HUES48 (cell line): Measurements from ENCODE around the gene FLNA.

ENCODE experiments used
- H3K27ac ChIP-seq: one replicate; pipeline ENCODE4 v1.7.0; 2013; ENCODE audit warnings: low read depth, low read length, inconsistent platforms
- H3K27me3 ChIP-seq: 2 replicates; pipeline ENCODE4 v1.6.1; 2013; ENCODE audit warnings: mild to moderate bottlenecking, low read length; ENCODE audit not compliant: control insufficient read depth, insufficient read depth
- H3K36me3 ChIP-seq: 2 replicates; pipeline ENCODE4 v1.6.1; 2013; ENCODE audit warnings: low read length; ENCODE audit not compliant: control insufficient read depth, insufficient read depth
- H3K4me1 ChIP-seq: 2 replicates; pipeline ENCODE4 v1.6.1; 2013; ENCODE audit warnings: mild to moderate bottlenecking, low read length; ENCODE audit not compliant: control insufficient read depth, insufficient read depth
- H3K4me3 ChIP-seq: 2 replicates; pipeline ENCODE4 v1.5.1; 2013; ENCODE audit warnings: mild to moderate bottlenecking, low read depth, low read length
- H3K9ac ChIP-seq: 2 replicates; pipeline ENCODE4 v1.6.1; 2013; ENCODE audit warnings: mild to moderate bottlenecking, low read depth, low read length, moderate library complexity
- H3K9me3 ChIP-seq: 2 replicates; pipeline ENCODE4 v1.6.1; 2013; ENCODE audit warnings: low read length; ENCODE audit not compliant: control insufficient read depth, insufficient read depth

The FLNA gene, protein sequence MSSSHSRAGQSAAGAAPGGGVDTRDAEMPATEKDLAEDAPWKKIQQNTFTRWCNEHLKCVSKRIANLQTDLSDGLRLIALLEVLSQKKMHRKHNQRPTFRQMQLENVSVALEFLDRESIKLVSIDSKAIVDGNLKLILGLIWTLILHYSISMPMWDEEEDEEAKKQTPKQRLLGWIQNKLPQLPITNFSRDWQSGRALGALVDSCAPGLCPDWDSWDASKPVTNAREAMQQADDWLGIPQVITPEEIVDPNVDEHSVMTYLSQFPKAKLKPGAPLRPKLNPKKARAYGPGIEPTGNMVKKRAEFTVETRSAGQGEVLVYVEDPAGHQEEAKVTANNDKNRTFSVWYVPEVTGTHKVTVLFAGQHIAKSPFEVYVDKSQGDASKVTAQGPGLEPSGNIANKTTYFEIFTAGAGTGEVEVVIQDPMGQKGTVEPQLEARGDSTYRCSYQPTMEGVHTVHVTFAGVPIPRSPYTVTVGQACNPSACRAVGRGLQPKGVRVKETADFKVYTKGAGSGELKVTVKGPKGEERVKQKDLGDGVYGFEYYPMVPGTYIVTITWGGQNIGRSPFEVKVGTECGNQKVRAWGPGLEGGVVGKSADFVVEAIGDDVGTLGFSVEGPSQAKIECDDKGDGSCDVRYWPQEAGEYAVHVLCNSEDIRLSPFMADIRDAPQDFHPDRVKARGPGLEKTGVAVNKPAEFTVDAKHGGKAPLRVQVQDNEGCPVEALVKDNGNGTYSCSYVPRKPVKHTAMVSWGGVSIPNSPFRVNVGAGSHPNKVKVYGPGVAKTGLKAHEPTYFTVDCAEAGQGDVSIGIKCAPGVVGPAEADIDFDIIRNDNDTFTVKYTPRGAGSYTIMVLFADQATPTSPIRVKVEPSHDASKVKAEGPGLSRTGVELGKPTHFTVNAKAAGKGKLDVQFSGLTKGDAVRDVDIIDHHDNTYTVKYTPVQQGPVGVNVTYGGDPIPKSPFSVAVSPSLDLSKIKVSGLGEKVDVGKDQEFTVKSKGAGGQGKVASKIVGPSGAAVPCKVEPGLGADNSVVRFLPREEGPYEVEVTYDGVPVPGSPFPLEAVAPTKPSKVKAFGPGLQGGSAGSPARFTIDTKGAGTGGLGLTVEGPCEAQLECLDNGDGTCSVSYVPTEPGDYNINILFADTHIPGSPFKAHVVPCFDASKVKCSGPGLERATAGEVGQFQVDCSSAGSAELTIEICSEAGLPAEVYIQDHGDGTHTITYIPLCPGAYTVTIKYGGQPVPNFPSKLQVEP (N-terminal part only)

DNA sequence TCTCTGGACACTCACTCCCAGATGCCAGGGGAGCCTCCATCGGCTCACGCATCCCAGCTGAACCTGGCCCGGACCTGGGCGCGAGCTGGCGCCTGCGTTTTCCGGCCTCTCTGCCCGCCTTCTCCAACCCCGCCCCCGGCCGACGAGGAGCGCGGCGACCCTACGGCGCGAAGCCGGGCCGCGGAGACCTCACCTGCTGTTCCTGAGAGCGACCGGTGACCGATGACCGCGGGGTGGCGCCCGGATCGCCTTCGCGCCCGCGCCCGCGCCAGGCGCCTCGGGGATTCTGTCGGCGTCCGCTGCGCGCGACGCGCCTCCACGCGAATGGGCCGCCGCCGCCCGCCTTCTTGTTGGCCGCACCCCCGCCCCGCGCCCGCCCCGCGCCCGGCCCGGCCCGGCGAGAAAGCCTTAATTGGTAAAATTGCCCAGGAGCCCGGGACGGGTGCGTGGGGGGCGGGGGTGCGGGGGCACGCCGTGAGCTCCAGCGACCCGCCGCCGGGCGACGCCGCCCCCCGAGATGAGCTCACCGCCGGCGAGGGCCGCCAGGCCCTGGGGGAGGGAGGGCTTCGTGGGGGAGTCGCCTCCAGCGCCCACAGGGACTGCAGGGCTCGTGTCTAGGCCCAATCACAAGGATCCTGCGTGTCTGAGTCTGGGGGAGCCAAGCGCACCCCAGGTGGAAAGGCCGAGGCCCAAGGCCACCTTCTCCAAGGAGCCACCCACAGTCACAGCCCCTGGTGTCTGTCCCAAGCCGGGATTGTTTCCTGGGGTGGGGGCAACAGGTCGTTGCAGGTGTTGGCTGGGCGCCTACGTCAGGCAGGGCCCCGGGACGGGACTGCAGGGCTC lies at the start of gene FLNA:
Gene FLNA (minus strand): TSS at position 322 of the 843 bp plus-strand sequence. CDS start 3,389 bp downstream, outside the sequence.
- H3K27ac ChIP-seq: peak within 1 kb of the TSS; percentile 51
- H3K9ac ChIP-seq: 0 out of 2 replicates have a peak within 1 kb of the TSS, but pooled peaks have one; percentile 24
- peak within 1 kb of the TSS; percentile 57 for H3K4me3 ChIP-seq
- peaks cover 18% of the 10 kb centered on the region for H3K4me1 ChIP-seq
- H3K36me3 ChIP-seq: peaks cover 5% of the 10 kb centered on the region; the same call in 1 of the 2 replicates
- H3K27me3 ChIP-seq: peaks cover 4% of the 10 kb centered on the region; the same call in 1 of the 2 replicates
- peaks cover 18% of the 10 kb centered on the region for H3K9me3 ChIP-seq

DNA sequence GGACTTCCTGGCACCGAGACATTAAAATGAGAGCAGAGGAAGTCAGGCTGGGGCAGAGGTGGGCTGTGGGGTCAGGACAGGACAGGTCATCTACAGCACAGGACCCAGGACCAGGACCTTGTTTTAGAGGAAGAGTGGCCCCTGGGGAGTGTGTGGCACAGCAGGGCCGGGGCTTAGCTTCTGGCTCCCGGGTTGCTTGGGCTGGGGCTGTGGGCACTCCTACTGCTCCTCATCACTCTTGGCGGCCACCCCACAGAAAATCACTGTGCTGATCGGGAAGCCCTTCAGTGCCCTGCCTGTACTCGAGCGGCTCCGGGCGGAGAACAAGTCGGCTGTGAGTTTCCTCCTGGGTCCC lies 45.9 kb upstream of the FLNA start:
- H3K9ac ChIP-seq: no peak overlapping the region
- H3K4me1 ChIP-seq: no peaks in the 10 kb centered on the region
- H3K36me3 ChIP-seq: no peaks in the 10 kb centered on the region; the same call in 1 of the 2 replicates
- no peak overlapping the region for H3K4me3 ChIP-seq
- H3K27ac ChIP-seq: no peak overlapping the region
- H3K27me3 ChIP-seq: no peaks in the 10 kb centered on the region
- H3K9me3 ChIP-seq: peaks cover 38% of the 10 kb centered on the region

DNA sequence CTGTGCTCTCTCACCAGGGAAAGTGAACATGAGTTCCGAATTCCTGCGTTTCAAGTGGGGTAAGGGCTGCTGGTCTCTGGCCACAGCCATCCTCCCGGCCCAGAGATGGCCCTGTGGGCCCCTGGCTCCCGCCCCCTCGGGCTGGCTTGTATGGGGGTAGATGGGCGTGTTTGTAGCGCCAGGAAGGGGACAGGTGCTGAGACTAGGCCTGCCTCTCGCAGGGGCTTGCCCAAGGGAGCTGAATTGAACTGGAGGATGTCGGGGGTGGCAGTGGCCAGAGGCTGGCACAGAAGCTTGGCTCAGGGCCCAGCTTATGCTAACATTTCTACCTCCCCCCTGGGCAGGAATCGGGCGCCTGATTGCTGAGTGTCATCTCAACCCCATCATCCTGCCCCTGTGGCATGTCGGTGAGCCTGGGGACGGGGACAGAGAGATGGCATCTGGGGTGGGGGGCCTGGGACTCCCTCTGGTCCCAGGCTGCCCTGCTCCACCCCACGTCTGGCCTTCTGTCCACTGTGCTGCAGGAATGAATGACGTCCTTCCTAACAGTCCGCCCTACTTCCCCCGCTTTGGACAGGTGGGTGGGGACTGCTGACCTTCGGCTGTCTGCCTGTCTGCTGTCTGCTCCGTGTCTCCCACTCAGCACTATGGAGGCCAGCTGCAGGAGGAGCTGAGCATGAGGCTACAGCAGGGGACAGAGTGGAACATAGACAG lies 45.4 kb upstream of the FLNA start:
- H3K27me3 ChIP-seq: no peaks in the 10 kb centered on the region
- peaks cover 38% of the 10 kb centered on the region for H3K9me3 ChIP-seq
- H3K27ac ChIP-seq: no peak overlapping the region
- H3K4me1 ChIP-seq: no peaks in the 10 kb centered on the region
- no peaks in the 10 kb centered on the region; the same call in 1 of the 2 replicates for H3K36me3 ChIP-seq
- H3K9ac ChIP-seq: no peak overlapping the region
- no peak overlapping the region for H3K4me3 ChIP-seq

DNA sequence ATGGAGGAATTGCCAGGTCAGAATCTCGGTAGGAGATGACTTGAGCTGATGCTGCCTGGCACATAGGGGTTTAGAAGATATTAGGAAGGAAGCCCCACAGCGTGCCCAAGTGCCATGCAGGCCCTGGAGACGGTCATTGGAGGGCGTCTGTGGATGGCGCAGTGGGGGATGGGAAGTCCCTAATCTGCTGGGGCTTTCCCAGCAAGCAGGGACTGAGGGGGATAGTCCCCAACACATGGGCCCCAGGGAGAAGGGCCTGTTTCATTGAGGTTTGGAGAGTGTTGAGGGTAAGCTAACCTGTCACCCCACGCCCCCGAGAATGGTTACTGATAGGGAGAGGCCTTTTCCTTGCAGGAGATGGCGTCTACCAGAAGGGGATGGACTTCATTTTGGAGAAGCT lies 44.8 kb upstream of the FLNA start:
- H3K27me3 ChIP-seq: no peaks in the 10 kb centered on the region
- no peaks in the 10 kb centered on the region for H3K4me1 ChIP-seq
- no peak overlapping the region for H3K27ac ChIP-seq
- H3K9me3 ChIP-seq: peaks cover 34% of the 10 kb centered on the region
- no peak overlapping the region for H3K4me3 ChIP-seq
- H3K36me3 ChIP-seq: no peaks in the 10 kb centered on the region; the same call in 1 of the 2 replicates
- H3K9ac ChIP-seq: no peak overlapping the region

DNA sequence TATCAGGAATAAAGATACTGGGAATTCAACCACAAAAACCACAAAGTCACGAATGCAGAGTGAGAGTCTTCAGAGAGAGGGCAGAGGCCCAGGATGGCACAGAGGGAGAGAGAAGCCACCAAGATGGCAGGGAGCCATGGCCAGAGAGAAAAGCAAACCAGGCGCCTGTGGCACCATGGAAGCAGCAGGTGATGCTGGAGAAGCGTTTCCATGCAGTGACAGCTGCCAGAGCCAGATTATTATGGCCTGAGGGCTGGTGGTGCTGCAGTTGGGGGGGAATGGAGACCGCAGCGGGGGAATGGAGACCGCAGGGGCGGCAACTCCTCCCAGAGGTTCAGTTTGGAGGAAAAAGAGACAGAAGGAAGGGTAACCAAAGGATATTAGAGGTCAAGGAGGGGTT lies 42.7 kb upstream of the FLNA start:
- Histone ChIP-seq H3K9me3 (peaks cover 47% of the 10 kb centered on the region), H3K36me3 (peaks cover 8% of the 10 kb centered on the region; the same call in 1 of the 2 replicates), H3K4me1 (no peaks in the 10 kb centered on the region), H3K4me3 (no peak overlapping the region), H3K9ac (no peak overlapping the region), H3K27me3 (no peaks in the 10 kb centered on the region), H3K27ac (no peak overlapping the region)

DNA sequence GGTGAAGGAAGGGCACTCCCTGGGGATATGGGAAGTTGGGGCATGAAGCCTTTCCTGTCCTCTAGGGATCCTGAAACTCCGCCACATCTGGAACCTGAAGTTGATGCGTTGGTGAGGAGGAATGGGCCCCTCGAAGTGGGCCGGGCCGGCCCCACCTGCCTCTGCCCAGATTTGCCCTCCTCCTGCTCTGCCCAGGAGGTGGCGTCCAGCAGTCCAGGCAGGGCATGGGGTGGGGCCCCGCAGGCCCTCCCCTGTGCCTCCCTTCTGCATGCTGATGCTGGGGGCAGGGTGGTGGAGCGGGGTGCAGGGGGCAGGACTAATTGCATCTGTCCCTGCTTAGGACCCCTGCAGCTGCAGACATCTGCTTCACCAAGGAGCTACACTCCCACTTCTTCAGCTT lies 38.7 kb upstream of the FLNA start:
- Histone ChIP-seq H3K27me3 (no peaks in the 10 kb centered on the region), H3K4me1 (no peaks in the 10 kb centered on the region), H3K4me3 (no peak overlapping the region), H3K9ac (no peak overlapping the region), H3K9me3 (peaks cover 30% of the 10 kb centered on the region), H3K27ac (no peak overlapping the region), H3K36me3 (peaks cover 8% of the 10 kb centered on the region; the same call in 1 of the 2 replicates)

DNA sequence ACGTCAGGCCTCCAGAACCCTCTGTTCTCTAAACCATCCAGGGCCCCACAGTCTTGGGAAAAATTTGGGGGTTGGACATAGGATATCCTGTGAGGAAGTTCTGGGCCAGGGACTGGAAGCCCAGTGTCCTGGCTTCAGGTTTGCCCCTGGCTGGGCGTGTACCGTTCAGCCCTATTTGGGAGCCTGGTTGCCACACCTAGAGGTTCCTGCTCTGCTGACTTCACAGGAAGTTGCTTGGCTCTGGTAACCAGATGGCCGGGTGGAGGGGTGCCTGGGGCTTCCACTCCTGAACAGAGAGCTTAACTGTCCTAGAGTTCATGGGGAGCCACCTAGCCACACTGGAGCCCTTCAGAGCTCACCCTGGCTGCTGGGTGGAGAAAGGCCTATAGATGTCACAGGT lies 38.0 kb upstream of the FLNA start:
- Histone ChIP-seq H3K27ac (no peak overlapping the region), H3K9ac (no peak overlapping the region), H3K9me3 (peaks cover 30% of the 10 kb centered on the region), H3K4me1 (no peaks in the 10 kb centered on the region), H3K27me3 (no peaks in the 10 kb centered on the region), H3K4me3 (peak overlapping the region; percentile 72), H3K36me3 (peaks cover 8% of the 10 kb centered on the region; the same call in 1 of the 2 replicates)

DNA sequence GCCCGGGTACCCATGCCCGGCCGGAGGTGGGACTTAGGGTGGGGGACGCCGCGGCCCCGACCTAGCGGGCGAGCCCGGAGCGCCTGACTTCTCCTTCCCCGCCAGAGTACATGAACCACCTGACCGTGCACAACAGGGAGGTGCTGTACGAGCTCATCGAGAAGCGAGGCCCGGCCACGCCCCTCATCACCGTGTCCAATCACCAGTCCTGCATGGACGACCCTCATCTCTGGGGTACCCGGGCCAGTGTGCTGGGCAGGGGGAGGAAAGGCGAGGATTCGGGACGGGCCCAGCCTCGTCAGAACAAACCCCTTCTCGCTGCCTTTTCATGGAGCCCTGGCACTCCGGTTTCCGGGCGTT lies 37.5 kb upstream of the FLNA start:
- Histone ChIP-seq H3K27me3 (no peaks in the 10 kb centered on the region), H3K9ac (peak overlapping the region; percentile 46; the same call in 1 of the 2 replicates), H3K4me1 (no peaks in the 10 kb centered on the region), H3K27ac (peak overlapping the region; percentile 78), H3K4me3 (peak overlapping the region; percentile 72), H3K9me3 (peaks cover 30% of the 10 kb centered on the region), H3K36me3 (peaks cover 8% of the 10 kb centered on the region; the same call in 1 of the 2 replicates)

DNA sequence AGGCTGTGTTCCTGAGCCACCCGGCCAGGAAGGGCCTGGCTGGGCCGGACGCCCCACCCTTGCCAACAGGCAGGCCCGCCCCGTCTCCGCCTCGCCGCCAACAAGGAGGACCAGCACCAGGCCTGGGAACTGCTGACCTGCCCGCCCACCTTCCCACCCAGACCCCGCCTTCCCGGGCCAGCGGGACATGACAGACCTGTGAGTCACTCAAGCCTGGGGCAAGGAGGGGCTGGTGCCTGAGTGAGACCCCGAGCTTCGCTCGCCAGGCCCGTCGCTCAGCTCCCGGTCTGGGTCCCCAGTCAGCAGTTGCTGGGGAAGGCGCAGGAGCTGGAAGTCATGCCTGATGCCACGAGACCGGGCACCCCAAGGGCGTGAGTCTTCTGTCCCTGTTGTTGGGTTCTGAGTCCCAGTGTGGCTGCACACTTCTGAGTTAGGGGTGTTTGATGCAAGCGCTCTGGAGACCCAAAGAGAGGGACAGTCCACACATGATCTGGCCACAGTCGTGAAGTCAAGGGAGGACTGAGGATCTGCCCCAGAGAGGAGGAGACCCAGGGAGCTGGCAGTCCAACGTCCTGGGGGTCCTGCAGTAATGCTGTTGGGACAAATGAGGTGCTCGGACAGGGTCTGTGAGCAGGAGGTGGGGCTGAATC lies 34.9 kb upstream of the FLNA start, which contains the start of gene DNASE1L1:
Gene DNASE1L1 (minus strand): TSS at position 33 of the 650 bp plus-strand sequence. CDS start 3,686 bp downstream, outside the sequence.
- Histone ChIP-seq H3K27ac (peak within 1 kb of the TSS; percentile 75), H3K4me1 (no peaks in the 10 kb centered on the region), H3K9me3 (peaks cover 32% of the 10 kb centered on the region), H3K36me3 (peaks cover 8% of the 10 kb centered on the region; the same call in 1 of the 2 replicates), H3K4me3 (peak within 1 kb of the TSS; percentile 46; the same call in 1 of the 2 replicates), H3K9ac (no peak within 1 kb of the TSS), H3K27me3 (no peaks in the 10 kb centered on the region)
